NK-92 treated with Interleukin-12 subunit alpha and Interleukin-12 subunit beta, amount 100 ng/mL, for 24 hours (cell line): ENCODE results near the gene NADK2.

Source experiments
- DNase-seq: peaks from one replicate; lab custom pipeline; 2025; lab: John Stamatoyannopoulos, UW

NADK2 gene

DNA sequence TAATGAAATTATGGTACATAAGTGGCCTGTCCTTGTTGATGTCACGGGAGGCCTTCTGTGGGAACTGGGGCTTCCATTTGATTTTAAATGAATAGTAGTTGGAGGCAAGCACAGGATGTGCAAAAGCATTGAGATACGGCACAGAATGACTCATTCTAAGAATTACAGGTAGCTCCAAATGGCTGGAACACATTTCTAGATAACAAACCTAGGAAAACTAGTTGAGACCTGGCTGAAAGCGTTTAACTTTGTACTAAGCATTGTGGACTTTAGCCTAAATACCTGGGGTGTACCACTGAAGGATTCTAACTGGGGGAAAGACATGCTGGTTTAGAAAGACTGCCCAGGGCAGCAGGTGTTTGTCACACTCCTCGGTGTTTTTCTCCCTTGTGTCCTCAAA is 80.4 kb downstream of the NADK2 start:
- no peak for DNase-seq

DNA sequence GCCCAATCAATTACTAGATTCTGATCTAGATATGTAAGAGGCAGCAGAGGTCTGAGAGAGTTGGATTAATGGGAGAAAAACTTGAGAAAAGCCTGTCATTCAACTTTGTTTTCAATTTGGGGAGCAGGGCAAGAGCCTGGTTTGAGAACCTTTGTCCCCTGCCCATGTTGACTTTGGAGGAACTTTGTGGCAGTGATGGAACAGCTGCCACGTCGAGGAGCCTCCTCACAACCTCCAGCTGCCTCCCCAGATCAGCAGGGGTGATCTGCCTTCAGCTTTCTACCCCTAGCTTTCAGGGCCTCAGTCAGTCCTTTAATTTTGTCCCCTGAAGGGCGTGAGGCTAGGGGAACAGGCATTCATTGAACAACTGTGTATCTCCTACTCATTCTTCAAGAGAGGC is 81.1 kb downstream of the NADK2 start:
- DNase-seq: no peak

DNA sequence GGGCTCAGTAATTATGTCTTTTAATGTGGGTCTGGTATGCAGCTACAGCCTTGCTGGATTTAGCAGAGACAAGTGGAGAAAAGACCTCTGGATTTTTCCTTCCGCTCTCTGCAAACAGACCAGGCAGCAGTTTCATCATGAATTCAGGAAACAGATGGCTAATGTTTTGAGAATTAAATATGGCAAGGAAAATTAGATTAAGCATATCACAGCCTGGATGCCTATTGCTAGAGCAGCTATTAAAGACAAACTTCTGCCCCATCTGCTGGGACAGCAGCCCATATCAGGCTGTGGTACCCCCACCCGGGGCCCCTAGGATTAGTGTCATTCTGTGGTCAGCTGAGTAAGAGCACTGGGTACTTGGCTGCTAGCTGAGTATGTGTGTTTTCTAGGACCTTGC is 83.6 kb downstream of the NADK2 start:
- no peak for DNase-seq

DNA sequence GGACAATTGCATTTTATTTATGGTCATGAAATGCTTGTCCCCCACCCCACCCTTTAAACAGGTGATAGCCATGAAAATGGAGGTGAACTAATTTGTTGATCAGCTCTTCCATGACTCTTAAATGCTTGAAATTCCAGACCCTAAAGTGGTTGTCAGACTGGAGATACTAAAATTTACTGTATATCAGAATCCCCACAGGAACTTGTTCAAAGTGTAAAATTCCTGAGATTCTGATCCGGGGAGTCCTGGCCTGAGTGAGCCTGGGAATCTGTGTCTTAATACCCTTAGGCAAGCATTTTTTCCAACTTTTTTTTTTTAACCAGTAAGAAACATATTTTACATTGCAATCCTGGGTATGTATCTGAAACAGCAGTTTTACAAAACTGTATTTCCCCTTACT is 85.1 kb downstream of the NADK2 start:
- no peak for DNase-seq

DNA sequence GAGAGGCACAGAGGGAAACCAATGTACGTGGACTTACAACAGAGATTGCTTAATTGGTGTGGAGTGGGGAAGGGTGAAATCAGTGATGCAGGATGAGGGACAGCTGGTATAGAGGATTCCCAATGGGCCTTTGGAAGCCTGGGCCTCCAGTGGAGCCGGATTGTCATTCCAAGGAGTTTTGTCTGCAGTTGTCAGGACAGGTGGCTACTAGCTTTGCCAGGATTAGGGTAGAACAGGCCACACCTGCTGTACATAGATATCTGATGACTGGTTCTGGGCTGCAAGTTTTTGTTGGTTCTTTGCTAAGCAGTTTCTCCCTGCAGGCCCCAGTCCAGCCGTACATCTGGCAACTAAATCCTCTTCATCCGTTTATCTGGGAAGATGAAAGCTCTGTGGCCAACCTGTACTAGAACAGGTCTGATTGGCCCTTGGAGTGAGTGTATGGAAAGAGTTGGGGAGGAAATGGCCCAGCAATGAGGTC is 85.6 kb downstream of the NADK2 start:
- no peak for DNase-seq

DNA sequence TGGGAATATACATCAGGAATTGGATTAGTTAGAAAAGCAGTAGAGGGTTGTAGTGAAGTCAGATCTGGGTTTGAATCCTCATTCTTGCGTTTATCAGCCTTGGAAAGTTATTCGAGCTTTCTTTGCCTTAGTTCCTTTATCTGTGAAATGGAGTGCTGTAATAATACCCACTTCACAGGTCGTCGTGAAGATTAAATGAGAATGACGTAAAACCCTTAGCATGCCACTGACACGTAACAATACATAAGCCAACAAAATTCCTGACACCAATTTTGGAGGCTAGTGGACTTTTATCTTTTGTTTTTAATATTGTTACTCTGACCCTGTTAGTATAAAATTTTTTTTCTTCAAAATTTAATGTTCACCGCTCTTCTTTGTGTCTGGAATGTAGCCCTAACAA is 86.4 kb downstream of the NADK2 start:
- no peak for DNase-seq

DNA sequence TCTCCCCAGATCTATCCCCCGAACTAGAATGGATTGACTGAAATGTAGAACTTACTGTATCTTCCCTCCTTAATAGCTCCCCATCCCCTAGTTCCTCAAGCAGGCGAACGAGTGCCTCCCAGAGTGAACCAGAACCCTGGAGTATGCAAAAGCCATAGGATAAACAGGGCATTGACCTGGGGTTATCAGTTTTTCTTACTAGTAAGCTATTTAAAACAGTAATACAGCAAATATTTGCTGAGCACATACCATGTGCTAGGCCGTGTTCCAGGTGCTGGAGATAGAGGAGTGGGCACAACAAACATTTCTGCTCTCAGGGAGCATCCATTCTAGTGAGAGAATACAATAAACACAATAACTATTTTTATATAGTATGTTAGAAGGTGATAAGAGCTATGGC is 88.0 kb downstream of the NADK2 start:
- DNase-seq: no peak

DNA sequence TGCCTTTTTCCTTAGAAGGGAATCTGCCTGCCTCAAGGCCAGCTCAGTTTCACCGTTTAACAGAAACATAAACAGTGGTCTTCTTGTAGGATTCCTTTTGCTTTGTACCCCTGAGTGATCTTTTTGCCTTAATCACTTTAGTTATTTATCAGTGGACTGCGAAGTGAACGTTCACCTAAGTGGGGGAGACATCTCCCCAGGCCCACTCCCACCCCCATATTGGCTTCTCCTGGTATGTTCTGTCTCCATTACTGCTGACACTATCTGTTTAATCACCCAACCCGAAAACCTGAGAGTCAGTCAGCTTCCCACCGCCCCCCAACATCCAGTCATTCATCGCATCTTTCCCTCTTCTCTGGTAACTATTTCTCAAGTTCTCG is 88.4 kb downstream of the NADK2 start:
- DNase-seq: no peak

DNA sequence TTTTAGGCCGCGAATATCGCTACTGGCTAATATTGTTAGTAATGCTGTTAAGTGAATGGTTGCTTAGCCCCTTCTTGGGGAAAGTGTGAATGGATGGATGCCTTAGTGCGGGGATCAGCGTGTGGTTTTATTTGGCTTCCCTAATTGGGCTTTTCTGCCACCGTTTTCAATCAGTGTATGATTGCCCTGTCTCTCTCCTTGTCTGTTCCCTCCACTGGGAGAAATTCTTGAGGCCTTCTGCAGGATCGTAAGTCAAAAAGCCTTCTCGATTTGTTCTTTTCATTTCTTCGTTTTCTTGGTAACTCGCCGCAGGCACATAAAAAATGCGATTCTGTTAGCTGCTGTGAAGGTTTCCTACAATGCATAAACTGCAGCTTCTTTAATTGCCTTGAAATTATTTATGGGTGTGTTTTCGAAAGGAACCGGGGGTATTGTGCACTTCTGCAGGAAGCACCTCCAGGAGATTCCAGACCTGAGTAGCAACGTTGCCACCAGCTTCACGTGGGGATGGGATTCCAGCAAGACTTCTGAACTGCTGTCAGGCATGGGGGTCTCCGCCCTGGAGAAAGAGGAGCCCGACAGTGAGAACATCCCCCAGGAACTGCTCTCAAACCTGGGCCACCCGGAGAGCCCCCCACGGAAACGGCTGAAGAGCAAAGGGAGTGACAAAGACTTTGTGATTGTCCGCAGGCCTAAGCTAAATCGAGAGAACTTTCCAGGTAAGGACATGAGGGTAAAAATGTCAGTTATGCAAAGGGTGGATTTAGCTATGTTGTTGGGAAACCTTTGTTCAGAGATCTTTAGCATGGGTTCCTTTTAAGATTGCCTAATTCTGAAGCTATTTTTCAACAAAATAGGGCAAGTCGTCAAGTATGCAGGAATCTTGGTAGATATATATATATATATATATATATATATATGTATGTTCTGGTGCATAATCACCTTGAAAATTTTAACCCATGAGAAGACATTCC is 89.1 kb downstream of the NADK2 start:
- DNase-seq: no peak

DNA sequence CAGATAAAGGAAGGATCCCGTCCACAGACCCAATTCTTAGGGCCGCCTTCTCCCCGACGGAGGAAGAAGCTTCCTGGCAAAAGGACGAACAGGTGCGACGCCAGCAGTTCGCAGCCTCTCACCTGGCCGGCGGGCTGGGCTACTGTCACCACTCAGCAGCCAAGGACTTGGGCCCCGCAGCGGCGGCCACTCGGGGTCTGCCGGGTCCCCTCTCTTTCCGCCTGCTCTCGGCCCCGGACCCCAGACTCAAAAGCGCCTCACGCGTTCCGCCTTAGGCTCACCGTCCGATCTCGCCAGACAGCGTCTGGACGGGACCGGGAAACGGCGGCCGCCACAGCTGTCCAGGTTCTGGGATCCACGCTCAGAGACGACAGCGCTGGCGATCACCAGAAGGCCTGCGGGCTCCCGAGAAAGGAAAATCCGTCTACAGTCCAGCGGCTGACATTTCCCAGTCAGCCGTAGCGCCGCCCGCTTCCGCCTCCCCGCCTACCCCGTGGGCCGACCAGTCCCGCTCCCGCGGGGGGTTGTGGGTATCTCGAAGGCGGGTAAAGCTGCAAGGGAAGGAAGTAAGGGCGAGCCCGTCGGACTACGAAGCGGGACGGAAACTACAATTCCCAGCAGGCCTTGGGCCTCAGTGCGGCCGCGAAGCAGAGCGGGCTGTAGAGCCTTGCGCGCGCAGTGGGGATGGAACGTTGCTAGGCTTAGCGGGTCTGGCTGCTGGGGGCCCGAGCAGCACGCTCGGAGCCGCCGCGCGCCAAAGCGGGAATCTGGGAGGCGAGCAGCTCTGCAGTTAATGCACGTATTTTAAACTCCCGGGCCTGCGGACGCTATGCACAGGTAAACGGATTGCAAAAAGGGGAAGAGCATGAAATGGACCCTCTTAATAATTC is 90.0 kb downstream of the NADK2 start, which contains the start of the genes LMBRD2 and SKP2:
Gene LMBRD2 (minus strand): TSS at position 454 of the 890 bp plus-strand sequence. CDS start 8,538 bp downstream, outside the sequence.
Gene SKP2 (plus strand): TSS at position 678 of the 890 bp plus-strand sequence. CDS start 152 bp downstream, at position 830.
- DNase-seq: peak; percentile 98

DNA sequence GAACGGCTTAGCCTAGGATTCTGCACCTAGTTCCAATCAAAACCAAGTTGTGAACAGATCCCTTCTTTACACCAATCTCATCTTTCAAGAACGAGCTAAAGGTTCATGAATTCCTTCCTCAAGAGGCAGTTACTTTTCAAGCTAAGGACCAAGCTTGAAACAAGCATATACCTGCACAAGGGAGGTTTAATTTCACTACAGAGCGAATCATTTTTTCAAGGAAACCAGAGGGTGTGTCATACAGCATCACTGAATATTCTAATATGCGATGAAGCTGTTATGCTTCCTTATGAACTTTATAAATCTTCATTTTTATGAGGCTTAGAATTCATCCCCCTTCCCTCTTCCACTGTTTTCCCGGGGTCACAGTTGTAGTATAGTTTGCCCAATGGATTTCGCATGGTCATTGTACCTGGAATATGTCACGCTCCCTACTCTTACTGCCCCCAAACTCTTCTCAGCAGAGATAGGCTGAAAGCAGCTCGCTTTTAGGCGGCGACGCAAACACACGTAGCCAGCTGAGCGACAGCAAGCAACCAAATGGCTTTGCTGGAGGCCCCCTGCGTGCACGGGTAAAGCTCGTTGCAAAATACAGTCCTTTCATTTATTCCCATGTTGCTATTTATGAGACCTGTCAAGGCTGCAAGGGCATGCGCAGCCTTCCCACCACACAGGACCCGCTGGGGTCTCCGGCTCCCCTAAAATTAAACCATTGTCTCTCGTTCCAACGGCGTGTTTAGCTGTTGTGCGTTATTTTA is 90.9 kb downstream of the NADK2 start:
- DNase-seq: no peak

DNA sequence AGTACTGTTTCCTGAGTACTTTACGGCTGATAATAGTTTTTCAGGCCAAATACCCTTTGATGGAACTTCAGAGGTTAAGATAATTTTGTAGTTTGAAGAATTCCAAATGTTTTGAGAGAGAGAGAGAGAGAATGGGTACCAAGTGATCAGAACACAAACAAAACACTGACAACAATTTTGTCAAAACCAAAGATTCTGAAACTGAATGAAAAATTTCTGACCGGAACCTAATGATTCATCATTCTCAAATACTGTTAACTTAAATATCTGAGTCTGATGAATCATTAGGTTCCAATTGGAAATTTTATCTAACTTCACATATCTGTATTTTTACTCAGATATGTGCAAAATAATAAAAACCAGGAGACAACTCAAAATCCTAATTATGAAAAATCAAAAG is 94.0 kb downstream of the NADK2 start:
- DNase-seq: no peak

DNA sequence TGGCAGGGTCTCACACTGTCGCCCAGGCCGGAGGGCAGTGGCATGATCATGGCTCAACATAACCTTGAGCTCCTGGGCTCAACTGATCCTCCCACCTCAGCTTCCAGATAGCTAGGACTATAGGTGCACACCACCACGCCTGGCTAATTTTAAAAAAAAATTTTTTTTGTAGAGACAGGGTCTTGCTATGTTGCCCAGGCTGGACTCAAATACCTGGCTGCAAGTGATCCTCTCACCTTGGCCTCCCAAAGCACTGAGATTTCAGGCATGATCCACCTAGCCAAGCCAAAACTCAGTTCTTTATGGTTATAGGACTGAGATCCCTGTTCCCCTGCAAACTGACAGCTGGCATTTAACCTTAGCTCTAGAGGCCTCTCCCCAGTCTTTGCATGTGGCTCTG is 95.3 kb downstream of the NADK2 start:
- DNase-seq: no peak

DNA sequence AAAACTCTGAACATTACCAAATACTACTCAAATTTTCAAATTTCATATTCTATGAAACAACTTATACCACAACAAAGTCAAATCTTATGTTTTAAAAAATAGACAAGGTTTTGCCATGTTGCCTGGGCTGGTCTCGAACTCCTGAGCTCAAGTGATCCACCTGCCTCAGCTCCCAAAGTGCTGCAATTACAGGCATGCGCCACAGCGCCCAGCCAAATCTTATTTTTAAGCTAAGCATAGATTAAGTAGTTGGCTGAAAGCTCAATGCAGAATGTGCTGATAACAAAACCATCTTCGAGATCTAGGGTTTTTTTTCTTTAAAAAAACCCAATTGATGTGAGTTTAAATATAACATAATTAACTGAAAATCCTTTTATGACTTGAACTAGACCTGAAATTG is 96.4 kb downstream of the NADK2 start:
- DNase-seq: no peak
